Prostate gland (tissue), 2 donors: Measurements from ENCODE around the gene LSM2.

ENCODE experiments used
- POLR2A ChIP-seq: fragments of 450-650 bp; IDR thresholded peaks from one replicate; pipeline ENCODE4 v1.6.1; 2016; ENCODE audit warnings: antibody characterized with exemption, mild to moderate bottlenecking
- POLR2AphosphoS5 ChIP-seq: sonication (generic); formaldehyde crosslinking; IDR thresholded peaks from one replicate; pipeline ENCODE4 v1.6.1; 2017; ENCODE audit warnings: antibody characterized with exemption
- TF ChIP-seq, protein P1 (sequence below), 4 experiments: fragments of 200-600 bp in 2 of 4; fragments of 450-650 bp in 2 of 4; sonication (generic) in 2 of 4; IDR thresholded peaks; 1 replicate in 3 of 4; 2 replicates in 1 of 4; pipeline ENCODE4 v1.5.1; 2016 to 2019; ENCODE audit warnings: antibody characterized with exemption in 4 of 4, mild to moderate bottlenecking in 2 of 4, moderate library complexity in 2 of 4

GRCh38 chr6:31796993-31797385 lies 9.8 kb downstream of the LSM2 start:
- TF ChIP-seq POLR2A (no peak), POLR2AphosphoS5 (no peak)
- TF ChIP-seq, protein P1, sequence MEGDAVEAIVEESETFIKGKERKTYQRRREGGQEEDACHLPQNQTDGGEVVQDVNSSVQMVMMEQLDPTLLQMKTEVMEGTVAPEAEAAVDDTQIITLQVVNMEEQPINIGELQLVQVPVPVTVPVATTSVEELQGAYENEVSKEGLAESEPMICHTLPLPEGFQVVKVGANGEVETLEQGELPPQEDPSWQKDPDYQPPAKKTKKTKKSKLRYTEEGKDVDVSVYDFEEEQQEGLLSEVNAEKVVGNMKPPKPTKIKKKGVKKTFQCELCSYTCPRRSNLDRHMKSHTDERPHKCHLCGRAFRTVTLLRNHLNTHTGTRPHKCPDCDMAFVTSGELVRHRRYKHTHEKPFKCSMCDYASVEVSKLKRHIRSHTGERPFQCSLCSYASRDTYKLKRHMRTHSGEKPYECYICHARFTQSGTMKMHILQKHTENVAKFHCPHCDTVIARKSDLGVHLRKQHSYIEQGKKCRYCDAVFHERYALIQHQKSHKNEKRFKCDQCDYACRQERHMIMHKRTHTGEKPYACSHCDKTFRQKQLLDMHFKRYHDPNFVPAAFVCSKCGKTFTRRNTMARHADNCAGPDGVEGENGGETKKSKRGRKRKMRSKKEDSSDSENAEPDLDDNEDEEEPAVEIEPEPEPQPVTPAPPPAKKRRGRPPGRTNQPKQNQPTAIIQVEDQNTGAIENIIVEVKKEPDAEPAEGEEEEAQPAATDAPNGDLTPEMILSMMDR (IDR thresholded peaks at IDR 0.05) = no peak
